ENCODE measurements around the gene GLTP. TPM values are rescaled to one million over a fixed set of nuclear protein-coding genes. Genes with fewer than 3 reads are reported as not detected.

Gene GLTP
- total RNA-seq, 1 experiment from 2014 or later: 15.5 TPM

GRCh38 chr12:109858764-109859163 lies 21.6 kb downstream of the GLTP start:
- Histone ChIP-seq H2BK120ac (ENCODE audit: low read depth, low read length, poor library complexity, severe bottlenecking) (no peak overlapping the region), H3K23me2 (ENCODE audit: insufficient read length, low read depth, low read length, poor library complexity, severe bottlenecking) (no peaks in the 10 kb centered on the region), H2BK15ac (ENCODE audit: low read depth, low read length) (no peak overlapping the region), H3K79me1 (ENCODE audit: insufficient read depth, low read depth, low read length, poor library complexity, severe bottlenecking) (peaks cover 2% of the 10 kb centered on the region), H3K18ac (ENCODE audit: insufficient read length, low read depth, low read length) (no peak overlapping the region), H3K14ac (ENCODE audit: insufficient read depth, low read length) (no peak overlapping the region), H3K23ac (ENCODE audit: insufficient read length, low read depth, low read length) (no peak overlapping the region), H3K79me2 (ENCODE audit: insufficient read depth, low read length) (no peaks in the 10 kb centered on the region), H4K20me1 (ENCODE audit: control insufficient read depth, insufficient read depth, insufficient read length) (no peaks in the 10 kb centered on the region), H3K27me3 (ENCODE audit: insufficient read depth, low read length) (no peaks in the 10 kb centered on the region), H3K4me1 (ENCODE audit: insufficient read depth, low read length) (no peaks in the 10 kb centered on the region), H2AFZ (ENCODE audit: low read length) (no peak overlapping the region), H3K9me3 (ENCODE audit: control insufficient read depth, low read depth, low read length) (no peaks in the 10 kb centered on the region), H3K4ac (ENCODE audit: low read depth, low read length) (no peak overlapping the region), H2AK5ac (ENCODE audit: insufficient read length, low read length) (no peak overlapping the region), H3K27ac (ENCODE audit: insufficient read length, low read depth, low read length) (no peak overlapping the region), H2BK5ac (ENCODE audit: insufficient read length, low read length) (no peak overlapping the region), H3K4me2 (ENCODE audit: insufficient read depth, insufficient read length, low read length) (no peak overlapping the region), H2BK12ac (ENCODE audit: insufficient read length, low read depth, low read length) (no peak overlapping the region), H3K9ac (ENCODE audit: extremely low read depth, insufficient read length, low read length) (no peak overlapping the region), H2BK20ac (ENCODE audit: low read depth, low read length, poor library complexity, severe bottlenecking) (no peak overlapping the region), H3K56ac (ENCODE audit: insufficient read length, low read depth, low read length) (no peak overlapping the region), H4K91ac (ENCODE audit: insufficient read length, low read depth, low read length) (no peak overlapping the region), H3T11ph (ENCODE audit: low read length) (no peak overlapping the region), H4K5ac (ENCODE audit: insufficient read length, low read depth, low read length) (no peak overlapping the region), H4K8ac (replicated peaks; ENCODE audit: insufficient read length, low read depth, low read length) (no peak overlapping the region)
- no CpG with 5 or more reads among the region's 5 CpGs for WGBS (ENCODE audit: extremely low coverage, insufficient read length, low lambda C conversion rate)
- TF ChIP-seq CTCF (conservative IDR thresholded peaks at IDR 0.05): no peak
- Mint-ChIP-seq H3K9me3 (no peaks in the 10 kb centered on the region), H3K36me3 (ENCODE audit: insufficient read depth in 1 of 3, low read depth in 3 of 3) (peaks cover 0 to 7% (median 2%) of the 10 kb centered on the region in 3 experiments; a peak in 5 of 7 replicates), H3K27ac (peak overlapping the region in 1 of 3 experiments; percentile 3; a peak in 2 of 7 replicates), H3K4me1 (0 out of 4 replicates have a peak, but pooled peaks cover 0 to under 1% of the 10 kb centered on the region in 2 experiments), H3K27me3 (ENCODE audit: low read depth) (no peaks in the 10 kb centered on the region), H3K4me3 (no peak overlapping the region)
- no peak for DNase-seq

Data from H9 (cell line).